Measurements from ENCODE around the gene CASQ2. TPM values are rescaled to one million over a fixed set of nuclear protein-coding genes. Genes with fewer than 3 reads are reported as not detected.

CASQ2 gene
- total and polyA plus RNA-seq, 10 of the 15 experiments (the other 5 are each of a cell fraction or from before 2014, with no cell fraction given), result not detected

GRCh38 chr1:115660151-115660550 is 108.4 kb downstream of the CASQ2 start:
- FAIRE-seq (no peak), DNase-seq (ENCODE audit: low read depth, low spot score) (no peak), ATAC-seq (no peak)
- Histone ChIP-seq H3K4me2 (ENCODE audit: control insufficient read depth, insufficient read depth) (no peak overlapping the region), H4K20me1 (ENCODE audit: control insufficient read depth, insufficient read depth) (no peaks in the 10 kb centered on the region), H3K27ac (ENCODE audit: control insufficient read depth, insufficient read depth) (no peak overlapping the region), H3K27me3 (replicated peaks in 1 of 2; ENCODE audit: control insufficient read depth in 2 of 2, insufficient read depth in 2 of 2, low read length in 1 of 2) (no peaks in the 10 kb centered on the region), H3K36me3 (ENCODE audit: control insufficient read depth in 2 of 2, insufficient read depth in 2 of 2, low read length in 1 of 2) (peaks cover 8 to 11% of the 10 kb centered on the region in 2 experiments), H3K79me2 (ENCODE audit: control insufficient read depth, insufficient read depth, low read length) (no peaks in the 10 kb centered on the region), H3K9ac (ENCODE audit: control insufficient read depth, insufficient read depth, low read length) (no peak overlapping the region), H3K4me3 (no peak overlapping the region), H2AFZ (ENCODE audit: control insufficient read depth, low read depth, low read length) (no peak overlapping the region), H3K4me1 (ENCODE audit: control insufficient read depth, insufficient read depth, low read length) (peaks cover 2% of the 10 kb centered on the region; the same call in 1 of the 2 replicates), H3K9me3 (replicated peaks; ENCODE audit: control insufficient read depth, insufficient read depth, low read length) (no peaks in the 10 kb centered on the region; the same call in 2 of the 3 replicates)
- SMC1A ChIA-PET (ENCODE audit: uncharacterized antibody, unreplicated experiment), result interaction anchor here (1.4 kb wide), 1 partner anchor 10 kb away, joined by 5 read pairs; no protein-coding TSS in a partner anchor
- intact Hi-C loops (cut with micrococcal nuclease; ENCODE audit: unreplicated experiment) (no loop called here), in situ Hi-C loops (cut with MboI) (no loop called here)
- no TSS peak for BruUV-seq (replicated peaks)
- 96% methylated on average over 5 of the region's 5 CpGs for WGBS (ENCODE audit: insufficient coverage, insufficient replicate concordance, low lambda C conversion rate, missing lambda C conversion rate)
- CTCF ChIA-PET, result no interaction called here
- RAD21 ChIA-PET (ENCODE audit: unreplicated experiment), result interaction anchor here (0.9 kb wide), 1 partner anchor 51 kb away, joined by 3 read pairs; no protein-coding TSS in a partner anchor
- TF ChIP-seq PBX3 (IDR thresholded peaks at IDR 0.05; ENCODE audit: insufficient replicate concordance, low read depth, low read length), result no peak
- no peak for TF ChIP-seq FOXK2 (IDR thresholded peaks at IDR 0.05)
- TF ChIP-seq LARP7 (IDR thresholded peaks at IDR 0.05), result no peak
- TF ChIP-seq POLR2AphosphoS5 (IDR thresholded peaks at IDR 0.05; ENCODE audit: low read length), result no peak
- TF ChIP-seq TARDBP (IDR thresholded peaks at IDR 0.05; ENCODE audit: borderline replicate concordance), result no peak
- TF ChIP-seq ZNF592 (IDR thresholded peaks at IDR 0.05), result no peak
- no peak for TF ChIP-seq ETV6 (conservative IDR thresholded peaks at IDR 0.05 in 1 of 2, IDR thresholded peaks at IDR 0.05 in 1 of 2; ENCODE audit: borderline replicate concordance in 1 of 2, low read depth in 1 of 2)
- no peak for TF ChIP-seq MLLT1 (IDR thresholded peaks at IDR 0.05)
- no peak for TF ChIP-seq MTA2 (IDR thresholded peaks at IDR 0.05; ENCODE audit: low read depth)
- POLR2A ChIA-PET, result no interaction called here
